NOMO-1 treated with DMSO at 0.1 percent for 48 hours (cell line): ENCODE data around the gene CCDC171.
"Not testable (repeated sequence)": the region's sequence is repeated elsewhere in the genome, so short reads cannot be mapped to it uniquely, and the experiment has no call there.

Source experiments
- DNase-seq: peaks from one replicate; lab custom pipeline; 2025; ENCODE audit not compliant: unreplicated experiment; lab: John Stamatoyannopoulos, UW

The CCDC171 gene

GRCh38 chr9:15553528-15553898 lies 670 bp downstream of the CCDC171 start:
- DNase-seq: no peak

DNA sequence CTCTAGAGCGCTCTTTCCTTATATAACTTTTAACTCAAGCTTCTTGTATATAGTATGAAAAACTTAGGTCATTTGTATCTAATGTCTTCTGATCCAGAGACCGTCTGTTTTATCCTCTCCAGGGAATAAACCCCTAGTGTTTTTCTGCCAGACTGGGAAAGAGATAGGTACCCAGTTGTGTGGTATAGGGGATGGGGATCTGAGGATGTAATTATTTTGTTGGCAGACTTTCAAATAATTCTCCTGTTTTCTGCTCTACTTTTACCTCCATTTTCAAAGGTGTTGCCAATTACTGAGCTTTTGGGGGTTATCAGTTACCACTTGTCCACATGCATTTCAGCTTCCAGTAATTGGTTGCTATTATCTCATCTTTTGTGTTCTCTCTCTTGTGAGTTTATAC lies 17.9 kb downstream of the CCDC171 start:
- no peak for DNase-seq

DNA sequence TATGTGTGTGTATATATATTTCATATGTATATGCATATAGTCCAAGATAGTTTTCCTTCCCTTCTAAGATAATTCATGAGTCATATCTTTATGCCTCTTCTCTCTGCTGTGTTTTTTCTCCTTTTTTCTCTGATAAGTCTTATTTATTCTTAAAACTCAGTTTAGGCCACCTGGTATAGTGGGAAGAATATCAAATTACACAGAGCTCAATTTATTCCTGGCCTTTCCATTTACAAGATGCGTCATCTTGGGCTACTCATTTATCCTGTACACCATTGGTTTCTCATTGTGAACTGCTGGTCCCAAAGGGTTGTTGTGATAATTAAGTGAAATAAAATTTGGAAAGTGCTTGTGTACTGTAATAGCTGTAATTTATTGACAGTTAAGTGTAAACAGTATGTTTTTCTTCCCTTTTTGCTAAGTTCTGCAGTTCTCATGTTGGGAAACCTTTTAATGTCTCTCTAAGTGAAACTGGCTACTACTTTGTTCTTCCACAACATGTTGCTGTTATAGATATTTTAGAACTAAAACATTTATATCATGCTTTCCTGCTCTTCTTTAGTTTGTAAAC lies 19.4 kb downstream of the CCDC171 start:
- DNase-seq: no peak

DNA sequence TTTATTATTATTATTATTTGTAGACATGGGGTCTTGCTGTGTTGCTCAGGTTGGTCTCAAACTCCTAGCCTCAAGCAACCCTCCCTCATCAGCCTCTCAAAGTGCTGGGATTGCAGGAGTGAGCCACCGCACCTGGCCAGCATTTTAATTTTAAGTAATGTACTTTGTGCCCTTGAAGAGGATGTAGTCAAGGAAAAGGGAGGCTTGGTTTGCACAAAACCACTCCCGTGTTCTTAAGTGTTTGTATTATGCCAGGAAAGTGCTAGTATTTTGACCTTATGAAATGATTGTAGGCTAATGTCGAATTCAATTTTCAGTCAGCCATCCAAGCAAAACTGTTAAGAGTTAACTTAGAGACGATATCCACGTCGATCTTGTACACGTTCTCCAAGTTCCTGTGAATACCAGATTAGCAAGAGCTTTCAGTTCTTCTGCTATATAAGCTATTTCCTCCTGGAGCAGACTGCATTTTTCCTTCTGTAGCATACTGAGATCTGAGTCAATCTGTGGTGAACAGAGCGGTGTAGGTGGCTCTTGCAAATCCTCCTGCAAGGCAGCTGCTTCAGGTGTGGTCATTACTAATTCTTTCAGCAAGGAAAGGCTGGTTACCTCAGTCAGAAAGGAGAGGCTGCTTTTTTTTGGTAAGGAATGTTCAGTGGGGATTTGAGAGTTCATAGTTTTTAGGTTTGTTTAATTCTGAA lies 23.7 kb downstream of the CCDC171 start:
- no peak for DNase-seq

GRCh38 chr9:15578714-15579113 lies 25.9 kb downstream of the CCDC171 start:
- DNase-seq: no peak

- DNase-seq: no peak
These were observed 31.5 kb downstream of the CCDC171 start for GRCh38 chr9:15584379-15584778.

GRCh38 chr9:15592317-15592716 lies 39.5 kb downstream of the CCDC171 start:
- no peak for DNase-seq

- not testable (repeated sequence) for DNase-seq
These were observed 40.1 kb downstream of the CCDC171 start for GRCh38 chr9:15592940-15593339.

GRCh38 chr9:15600666-15601330 lies 48.0 kb downstream of the CCDC171 start:
- not testable (repeated sequence) for DNase-seq

DNA sequence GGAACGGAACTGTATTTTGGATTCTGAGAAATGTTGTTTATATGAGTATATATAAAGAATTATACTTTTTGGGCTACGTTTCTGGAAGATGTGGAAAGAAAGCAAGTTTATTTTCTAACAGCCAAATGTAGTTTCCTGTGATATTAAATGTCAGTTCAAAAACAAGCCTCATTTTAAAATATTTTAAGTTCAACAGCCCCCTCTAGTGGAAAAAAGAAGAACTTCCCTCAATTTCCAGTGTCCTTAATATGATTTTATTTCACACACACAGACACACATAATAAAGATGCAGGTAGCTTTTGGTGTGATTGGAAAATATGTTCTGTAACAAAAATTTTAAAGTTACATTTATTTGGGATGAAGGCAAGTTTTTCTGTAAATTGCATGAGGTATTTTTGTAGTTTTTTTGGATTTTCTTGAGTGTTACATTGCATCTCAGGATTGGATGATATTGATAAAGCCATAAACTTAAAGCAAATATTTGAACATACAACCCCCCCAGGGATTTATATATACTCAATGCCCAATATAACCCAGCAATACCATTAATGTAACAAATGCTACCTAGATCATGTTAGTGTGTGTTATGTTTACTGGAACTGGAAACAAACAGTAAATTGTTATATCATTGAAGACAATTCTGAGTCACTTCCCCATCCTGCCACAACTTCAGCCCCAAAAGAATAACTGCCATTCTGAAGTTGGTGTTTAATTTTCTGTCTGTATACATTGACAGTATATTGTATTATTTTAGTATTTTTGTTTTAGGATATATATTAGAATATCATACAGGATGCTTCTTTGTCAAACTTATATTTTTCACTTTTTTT lies 54.0 kb downstream of the CCDC171 start:
- DNase-seq: peak; percentile 13

GRCh38 chr9:15612962-15613361 lies 60.1 kb downstream of the CCDC171 start:
- no peak for DNase-seq

- no peak for DNase-seq
These were observed 64.9 kb downstream of the CCDC171 start for GRCh38 chr9:15617782-15618181.

DNA sequence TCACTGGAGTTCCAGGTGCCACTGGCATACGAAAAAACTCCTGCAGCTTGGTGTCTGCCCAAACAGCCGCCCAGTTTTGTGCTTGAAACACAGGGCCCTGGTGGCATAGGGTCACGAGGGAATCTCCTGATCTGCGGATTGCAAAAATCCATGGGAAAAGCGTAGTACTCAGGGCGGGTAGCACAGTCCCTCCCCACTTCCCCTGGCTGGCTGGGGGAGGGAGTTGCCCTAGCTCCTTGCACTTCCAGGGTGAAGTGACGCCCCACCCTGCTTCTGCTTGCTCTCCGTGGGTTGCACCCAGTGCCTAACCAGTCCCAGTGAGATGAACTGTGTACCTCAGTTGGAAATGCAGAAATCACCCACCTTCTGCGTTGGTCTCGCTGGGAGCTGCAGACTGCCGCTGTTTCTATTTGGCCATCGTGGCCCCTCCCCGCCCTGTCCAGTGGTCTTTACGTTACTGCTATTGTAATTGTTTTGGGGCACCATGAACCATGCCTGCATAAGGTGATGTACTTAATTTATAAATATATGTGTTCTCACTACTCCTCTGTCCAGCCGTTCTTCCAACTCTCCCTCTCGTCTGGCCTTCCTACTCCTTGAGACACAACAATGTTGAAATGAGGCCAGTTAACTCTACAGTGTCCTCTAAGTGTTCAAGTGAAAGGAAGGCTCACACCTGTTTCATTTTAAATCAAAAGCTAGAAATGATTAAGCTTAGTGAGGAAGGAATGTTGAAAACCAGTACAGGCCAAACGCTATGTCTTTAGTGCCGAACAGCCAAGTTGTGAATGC lies 65.9 kb downstream of the CCDC171 start:
- DNase-seq: no peak

DNA sequence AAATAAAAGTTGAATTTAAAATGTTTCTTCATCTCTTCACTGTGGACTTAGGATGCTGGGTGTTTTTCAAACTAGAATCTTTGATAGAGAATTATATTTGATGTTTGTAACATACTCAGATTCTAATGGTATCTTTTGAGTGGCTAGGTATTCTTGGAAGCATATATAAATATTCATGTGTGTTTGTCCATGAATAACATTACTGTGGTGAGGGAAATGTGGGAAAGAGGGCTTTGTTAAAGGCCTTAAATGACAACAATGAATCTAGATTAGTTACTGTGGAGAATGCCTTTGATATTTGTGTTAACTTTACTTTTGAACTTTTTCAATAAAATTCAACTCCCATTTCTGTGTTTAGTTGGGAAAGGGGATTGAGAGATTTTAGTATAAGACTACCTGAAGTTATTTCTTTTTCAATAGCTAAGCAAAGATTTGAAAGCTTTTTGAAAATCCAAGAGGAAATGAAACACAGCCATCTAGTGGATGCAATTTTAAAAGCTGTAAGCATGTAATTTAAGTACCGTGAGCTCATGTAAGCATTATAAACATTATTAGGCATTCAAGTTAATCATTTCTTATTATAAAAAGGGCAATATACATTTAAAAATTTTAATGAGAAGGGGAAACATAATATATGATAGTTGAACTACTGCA lies 69.6 kb downstream of the CCDC171 start:
- no peak for DNase-seq

- no peak for DNase-seq
These were observed 82.9 kb downstream of the CCDC171 start for GRCh38 chr9:15635752-15636151.

DNA sequence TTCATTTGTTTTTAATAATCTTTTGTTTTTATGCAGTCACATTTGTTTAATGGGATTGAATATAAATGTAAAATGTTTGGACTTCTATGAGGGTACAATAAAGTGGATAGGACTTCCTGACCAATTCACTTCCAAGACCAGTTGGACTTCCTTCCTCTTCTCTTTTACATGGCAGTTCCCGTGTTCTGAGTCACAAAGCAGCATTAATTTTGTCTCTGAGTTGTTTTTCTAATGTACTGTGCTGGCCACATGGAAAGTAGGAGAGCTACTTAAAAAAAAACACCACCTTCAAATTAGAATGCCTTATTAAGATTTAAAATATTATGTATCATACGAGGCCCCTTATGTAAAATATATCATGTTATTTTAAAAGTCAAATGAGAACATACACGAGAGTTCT lies 87.3 kb downstream of the CCDC171 start:
- DNase-seq: peak; percentile 1

- DNase-seq: no peak
These were observed 88.4 kb downstream of the CCDC171 start for GRCh38 chr9:15641291-15641690.

- peak; percentile 14 for DNase-seq
These were observed 89.6 kb downstream of the CCDC171 start for GRCh38 chr9:15642369-15642962.

- no peak for DNase-seq
These were observed 117.4 kb downstream of the CCDC171 start for GRCh38 chr9:15670246-15670645.

DNA sequence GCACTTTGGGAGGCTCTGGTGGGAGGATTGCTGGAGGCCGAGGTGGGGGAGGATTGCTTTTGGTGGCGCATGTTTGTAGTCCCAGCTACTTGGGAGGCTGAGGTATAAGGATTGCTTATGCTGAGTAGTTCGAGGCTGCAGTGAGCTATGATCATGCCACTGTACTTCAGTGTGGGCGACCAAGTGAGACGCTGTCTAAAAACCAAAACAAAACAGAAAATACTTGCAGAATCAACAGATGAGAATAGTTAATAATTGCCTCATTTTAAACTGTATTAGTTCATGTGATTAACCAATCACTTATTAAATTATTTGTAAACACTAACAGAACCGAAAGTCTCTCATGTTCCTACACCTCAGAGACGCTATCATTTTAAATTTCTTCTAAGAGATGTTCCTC lies 118.1 kb downstream of the CCDC171 start:
- no peak for DNase-seq
